Measurements from ENCODE around the gene ZNF200.

- no peak for TF ChIP-seq POLR2A (IDR thresholded peaks at IDR 0.05)
- TF ChIP-seq CTCF (IDR thresholded peaks at IDR 0.05) = no peak
- TF ChIP-seq POLR2AphosphoS5 (IDR thresholded peaks at IDR 0.05; ENCODE audit: insufficient read depth in 1 of 2, low read depth in 1 of 2) = no peak
Measured at GRCh38 chr16:3183445-3184139, 51.4 kb downstream of the ZNF200 start.
